Endothelial cell (in vitro differentiated cells): ENCODE data around the gene ANKRD33B. TPM values are rescaled to one million over a fixed set of nuclear protein-coding genes. Genes with fewer than 3 reads are reported as not detected.

ENCODE experiments used
- DNase-seq: peaks from one replicate; pipeline ENCODE4 v3.0.0; 2021; ENCODE audit warnings: low spot score
- H3K27ac Mint-ChIP-seq: one replicate; pipeline ENCODE4 v1.8.0; 2021; ENCODE audit warnings: mixed read lengths, inconsistent platforms; ENCODE audit not compliant: unreplicated experiment
- H3K27me3 Mint-ChIP-seq: one replicate; pipeline ENCODE4 v1.8.0; 2021; ENCODE audit warnings: mild to moderate bottlenecking, moderate library complexity, mixed read lengths, inconsistent platforms; ENCODE audit not compliant: unreplicated experiment
- H3K36me3 Mint-ChIP-seq: one replicate; pipeline ENCODE4 v1.8.0; 2021; ENCODE audit warnings: mild to moderate bottlenecking, low read depth, mixed read lengths, inconsistent platforms; ENCODE audit not compliant: unreplicated experiment
- H3K4me1 Mint-ChIP-seq: one replicate; pipeline ENCODE4 v1.8.0; 2021; ENCODE audit warnings: mild to moderate bottlenecking, mixed read lengths, inconsistent platforms; ENCODE audit not compliant: unreplicated experiment
- H3K4me3 Mint-ChIP-seq: one replicate; pipeline ENCODE4 v1.8.0; 2021; ENCODE audit warnings: mild to moderate bottlenecking, mixed read lengths, inconsistent platforms; ENCODE audit not compliant: unreplicated experiment
- H3K9me3 Mint-ChIP-seq: one replicate; pipeline ENCODE4 v1.8.0; 2021; ENCODE audit warnings: mixed read lengths, inconsistent platforms; ENCODE audit not compliant: unreplicated experiment
- total RNA-seq: library from RNA; stranded (reverse); fragmentation: NEBNext Ultra II Directional; extraction: Animal tissue kit (Norgen Biotek cat#: 25700); gene quantifications from one replicate; pipeline ENCODE4 v1.2.1, GENCODE V29; 2021; ENCODE audit not compliant: unreplicated experiment
- TF ChIP-seq, protein P1 (sequence below): fragments of 200-600 bp; sonication (generic); IDR thresholded peaks from one replicate; pipeline ENCODE4 v1.5.0; 2021; ENCODE audit warnings: antibody characterized with exemption; ENCODE audit not compliant: unreplicated experiment

ANKRD33B gene
- total RNA-seq, 1 donor from 2014 or later, result 7.0 TPM

- TF ChIP-seq, protein P1, sequence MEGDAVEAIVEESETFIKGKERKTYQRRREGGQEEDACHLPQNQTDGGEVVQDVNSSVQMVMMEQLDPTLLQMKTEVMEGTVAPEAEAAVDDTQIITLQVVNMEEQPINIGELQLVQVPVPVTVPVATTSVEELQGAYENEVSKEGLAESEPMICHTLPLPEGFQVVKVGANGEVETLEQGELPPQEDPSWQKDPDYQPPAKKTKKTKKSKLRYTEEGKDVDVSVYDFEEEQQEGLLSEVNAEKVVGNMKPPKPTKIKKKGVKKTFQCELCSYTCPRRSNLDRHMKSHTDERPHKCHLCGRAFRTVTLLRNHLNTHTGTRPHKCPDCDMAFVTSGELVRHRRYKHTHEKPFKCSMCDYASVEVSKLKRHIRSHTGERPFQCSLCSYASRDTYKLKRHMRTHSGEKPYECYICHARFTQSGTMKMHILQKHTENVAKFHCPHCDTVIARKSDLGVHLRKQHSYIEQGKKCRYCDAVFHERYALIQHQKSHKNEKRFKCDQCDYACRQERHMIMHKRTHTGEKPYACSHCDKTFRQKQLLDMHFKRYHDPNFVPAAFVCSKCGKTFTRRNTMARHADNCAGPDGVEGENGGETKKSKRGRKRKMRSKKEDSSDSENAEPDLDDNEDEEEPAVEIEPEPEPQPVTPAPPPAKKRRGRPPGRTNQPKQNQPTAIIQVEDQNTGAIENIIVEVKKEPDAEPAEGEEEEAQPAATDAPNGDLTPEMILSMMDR, result no peak
- Mint-ChIP-seq H3K36me3 (no peaks in the 10 kb centered on the region), H3K27me3 (no peaks in the 10 kb centered on the region), H3K4me3 (no peak overlapping the region), H3K27ac (no peak overlapping the region), H3K9me3 (no peaks in the 10 kb centered on the region), H3K4me1 (peaks cover 35% of the 10 kb centered on the region)
- no peak for DNase-seq
Observed at GRCh38 chr5:10592601-10593000, 28.7 kb downstream of the ANKRD33B start.

DNA sequence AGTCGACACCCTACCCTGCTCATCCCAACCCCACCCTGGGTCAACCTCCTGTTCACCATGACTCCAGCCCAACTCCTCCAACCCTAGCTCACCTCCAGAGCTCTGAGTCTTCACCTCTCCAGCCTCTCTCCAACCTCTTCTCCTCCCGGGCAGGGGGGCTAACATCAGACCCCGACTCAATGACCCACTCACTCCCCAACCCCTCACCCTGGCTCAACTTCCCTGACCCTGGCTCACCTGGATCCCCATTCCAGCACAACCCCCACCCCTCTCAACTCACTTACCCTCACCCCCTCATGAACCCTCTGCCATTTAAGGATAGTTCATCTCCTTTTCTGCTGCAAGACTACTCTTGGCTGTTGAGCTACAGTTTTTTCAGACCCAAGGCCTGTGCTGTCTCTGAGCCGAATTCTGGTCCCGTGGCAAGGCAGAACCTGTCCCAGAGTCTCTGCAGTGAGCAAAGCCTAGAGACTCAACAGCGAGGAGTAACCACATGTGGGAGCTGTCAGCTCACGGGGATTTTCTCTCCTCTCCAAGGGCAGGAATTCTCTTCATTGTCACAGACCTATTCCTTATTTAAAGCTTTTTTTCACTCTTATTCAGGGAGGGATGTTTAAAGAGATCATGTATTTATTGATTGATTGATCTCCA, 29.8 kb downstream of the ANKRD33B start:
- Mint-ChIP-seq H3K4me3 (no peak overlapping the region), H3K27ac (no peak overlapping the region), H3K36me3 (no peaks in the 10 kb centered on the region), H3K9me3 (no peaks in the 10 kb centered on the region), H3K27me3 (no peaks in the 10 kb centered on the region), H3K4me1 (peaks cover 31% of the 10 kb centered on the region)
- TF ChIP-seq, protein P1, result no peak
- no peak for DNase-seq

DNA sequence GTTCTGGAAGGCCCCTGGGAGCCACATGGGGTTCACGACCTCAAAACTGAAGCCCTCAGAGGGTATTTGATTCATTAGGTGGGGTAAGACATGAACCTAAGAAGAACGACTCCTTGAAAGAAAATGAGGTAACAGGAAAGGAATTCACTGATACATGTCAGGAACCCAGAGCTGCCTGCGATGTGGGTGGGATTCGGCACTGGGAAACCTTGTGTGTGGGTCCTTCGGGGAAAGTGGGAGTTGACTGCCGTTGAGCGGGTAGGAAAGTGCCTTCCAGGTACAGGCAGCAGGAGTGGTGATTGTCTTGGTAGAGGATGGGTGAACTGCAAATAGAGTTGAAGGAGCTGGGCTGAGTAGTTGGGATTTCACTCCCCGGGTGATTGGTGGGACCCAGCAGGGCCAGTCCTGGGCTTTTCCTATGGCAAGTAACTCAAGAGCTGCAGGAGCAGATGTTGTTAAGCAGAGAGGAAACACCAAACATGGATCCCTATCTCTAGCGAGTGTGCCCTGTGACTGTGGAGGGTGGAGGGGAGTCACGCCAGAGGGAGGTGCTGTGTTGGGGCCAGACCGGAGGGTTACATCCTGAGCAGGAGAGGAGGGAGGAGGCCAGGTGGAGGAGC, 30.8 kb downstream of the ANKRD33B start:
- TF ChIP-seq, protein P1, result no peak
- Mint-ChIP-seq H3K4me1 (peaks cover 21% of the 10 kb centered on the region), H3K27ac (peak overlapping the region; percentile 43), H3K9me3 (no peaks in the 10 kb centered on the region), H3K36me3 (no peaks in the 10 kb centered on the region), H3K27me3 (no peaks in the 10 kb centered on the region), H3K4me3 (no peak overlapping the region)
- no peak for DNase-seq

DNA sequence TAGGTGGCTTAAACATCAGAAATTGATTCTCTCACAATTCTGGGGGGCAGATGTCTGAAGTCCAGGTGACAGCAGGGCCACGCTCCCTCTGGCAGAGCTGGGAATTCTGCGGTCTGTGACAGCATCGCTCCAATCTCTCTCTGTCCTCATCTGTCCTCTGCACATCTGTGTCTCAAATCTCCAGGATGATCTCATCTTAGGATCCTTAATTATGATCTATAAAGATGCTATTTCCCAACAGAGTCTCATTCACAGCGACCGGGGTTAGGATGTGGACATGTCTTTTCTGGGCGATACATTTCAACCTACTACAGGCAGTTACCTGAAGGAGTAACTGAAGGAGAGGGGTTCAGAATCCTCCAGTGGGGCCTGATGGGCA, 31.4 kb downstream of the ANKRD33B start:
- Mint-ChIP-seq H3K4me1 (peaks cover 17% of the 10 kb centered on the region), H3K36me3 (no peaks in the 10 kb centered on the region), H3K27ac (peak overlapping the region; percentile 54), H3K9me3 (no peaks in the 10 kb centered on the region), H3K27me3 (no peaks in the 10 kb centered on the region), H3K4me3 (no peak overlapping the region)
- TF ChIP-seq, protein P1, result no peak
- DNase-seq, result no peak

DNA sequence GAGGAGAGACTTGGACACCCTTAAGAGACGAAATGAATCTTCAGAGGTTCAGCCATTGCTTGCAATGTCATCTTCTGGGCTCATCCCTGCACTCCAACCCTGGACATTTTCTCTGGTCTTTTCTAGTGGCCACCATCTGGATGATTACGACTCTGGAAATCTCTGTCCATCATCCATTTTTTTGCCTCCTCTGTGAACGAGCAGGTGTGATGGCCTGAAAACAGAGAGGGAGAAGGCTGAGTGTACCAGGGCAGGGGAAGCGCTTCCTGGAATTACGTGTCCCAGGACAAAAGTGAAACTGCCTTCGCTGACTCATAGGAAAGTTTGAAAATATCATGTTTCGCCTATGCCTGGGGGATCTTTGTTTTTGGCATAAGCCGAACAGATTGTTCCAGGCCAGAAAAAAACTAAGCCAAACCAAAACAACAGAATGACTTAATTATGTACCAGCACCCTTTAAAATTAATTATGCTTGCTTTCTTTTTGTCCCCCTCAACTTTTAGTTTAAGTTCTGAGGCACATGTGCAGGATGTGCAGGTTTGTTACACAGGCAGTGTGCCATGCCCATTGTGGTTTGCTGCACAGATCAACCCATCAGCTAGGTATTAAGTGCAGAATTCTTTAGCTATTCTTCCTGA, 31.9 kb downstream of the ANKRD33B start:
- no peaks in the 10 kb centered on the region for H3K9me3 Mint-ChIP-seq
- TF ChIP-seq, protein P1, result no peak
- no peaks in the 10 kb centered on the region for H3K36me3 Mint-ChIP-seq
- H3K4me1 Mint-ChIP-seq, result peaks cover 12% of the 10 kb centered on the region
- H3K27ac Mint-ChIP-seq, result no peak overlapping the region
- DNase-seq, result no peak
- H3K27me3 Mint-ChIP-seq, result no peaks in the 10 kb centered on the region
- H3K4me3 Mint-ChIP-seq, result no peak overlapping the region
